MM.1S (cell line): ENCODE data around the gene EIF6.

ENCODE experiments used
- DNase-seq: peaks from one replicate; pipeline ENCODE4 v3.0.0-alpha.2; 2015
- H2AFZ ChIP-seq: fragments of 300-600 bp; sonication (generic); 2 replicates; pipeline ENCODE4 v1.6.0; 2016; ENCODE audit warnings: antibody characterized with exemption, low read length
- H3F3A ChIP-seq: fragments of 300-600 bp; sonication (generic); 2 replicates; pipeline ENCODE4 v1.6.1; 2016; ENCODE audit warnings: mild to moderate bottlenecking, antibody characterized with exemption, low read length, moderate library complexity, mixed read lengths; ENCODE audit not compliant: insufficient read depth
- H3K27ac ChIP-seq: fragments of 300-600 bp; sonication (generic); 2 replicates; pipeline ENCODE4 v1.5.1; 2016; ENCODE audit warnings: mild to moderate bottlenecking, low read length
- H3K27me3 ChIP-seq: fragments of 300-600 bp; sonication (generic); replicated peaks from 2 replicates; pipeline ENCODE4 v1.6.0; 2016; ENCODE audit warnings: low read length; ENCODE audit not compliant: insufficient read depth
- H3K36me3 ChIP-seq: fragments of 300-600 bp; sonication (generic); replicated peaks from 2 replicates; pipeline ENCODE4 v1.6.1; 2016; ENCODE audit warnings: mild to moderate bottlenecking, low read length, mixed read lengths; ENCODE audit not compliant: insufficient read depth
- H3K4me1 ChIP-seq: fragments of 300-600 bp; sonication (generic); 2 replicates; pipeline ENCODE4 v1.6.1; 2016; ENCODE audit warnings: low read length, mixed read lengths
- H3K4me2 ChIP-seq: fragments of 300-600 bp; sonication (generic); 2 replicates; pipeline ENCODE4 v1.6.0; 2016; ENCODE audit warnings: low read depth, low read length
- H3K4me3 ChIP-seq: fragments of 300-600 bp; sonication (generic); 2 replicates; pipeline ENCODE4 v1.5.1; 2016; ENCODE audit warnings: low read length, mixed read lengths
- H3K79me2 ChIP-seq: fragments of 300-600 bp; sonication (generic); 2 replicates; pipeline ENCODE4 v1.6.1; 2016; ENCODE audit warnings: mixed run types, low read length, mixed read lengths
- H3K9ac ChIP-seq: fragments of 300-600 bp; sonication (generic); 2 replicates; pipeline ENCODE4 v1.6.1; 2016; ENCODE audit warnings: low read length, mixed read lengths
- H3K9me2 ChIP-seq: fragments of 300-600 bp; sonication (generic); replicated peaks from 2 replicates; pipeline ENCODE4 v1.6.1; 2016; ENCODE audit warnings: mild to moderate bottlenecking, low read length, mixed read lengths; ENCODE audit not compliant: insufficient read depth
- H3K9me3 ChIP-seq: fragments of 300-600 bp; sonication (generic); replicated peaks from 2 replicates; pipeline ENCODE4 v1.6.1; 2016; ENCODE audit warnings: mild to moderate bottlenecking, low read length, mixed read lengths; ENCODE audit not compliant: insufficient read depth
- H4K20me1 ChIP-seq: fragments of 300-600 bp; sonication (generic); 2 replicates; pipeline ENCODE4 v1.6.1; 2016; ENCODE audit warnings: mild to moderate bottlenecking, low read length, moderate library complexity, mixed read lengths; ENCODE audit not compliant: insufficient read depth
- CTCF ChIP-seq: fragments of 300-600 bp; sonication (generic); IDR thresholded peaks from 2 replicates; pipeline ENCODE4 v1.5.1; 2016; ENCODE audit warnings: antibody characterized with exemption, low read length, mixed read lengths
- EZH2 ChIP-seq: fragments of 300-600 bp; sonication (generic); optimal IDR thresholded peaks from 2 replicates; pipeline ENCODE3; 2017; ENCODE audit warnings: low read depth, mild to moderate bottlenecking, antibody characterized with exemption, low read length, mixed read lengths
- EZH2phosphoT487 ChIP-seq: fragments of 300-600 bp; sonication (generic); IDR thresholded peaks from 2 replicates; pipeline ENCODE4 v1.6.1; 2018; ENCODE audit warnings: antibody characterized with exemption, low read length

Gene EIF6

GRCh38 chr20:35295674-35296073 lies 11.1 kb upstream of the EIF6 start:
- no peaks in the 10 kb centered on the region for H3K4me1 ChIP-seq
- no peaks in the 10 kb centered on the region for H3K79me2 ChIP-seq
- H3K36me3 ChIP-seq, result no peaks in the 10 kb centered on the region
- no peak overlapping the region for H3K4me2 ChIP-seq
- H3K9ac ChIP-seq, result no peak overlapping the region
- no peak overlapping the region for H3K27ac ChIP-seq
- no peaks in the 10 kb centered on the region for H3K9me3 ChIP-seq
- no peak for DNase-seq
- no peaks in the 10 kb centered on the region for H3F3A ChIP-seq
- H3K9me2 ChIP-seq, result no peaks in the 10 kb centered on the region
- TF ChIP-seq EZH2, result no peak
- no peak for TF ChIP-seq EZH2phosphoT487
- TF ChIP-seq CTCF, result no peak
- no peak overlapping the region for H2AFZ ChIP-seq
- H3K27me3 ChIP-seq, result peaks cover 49% of the 10 kb centered on the region
- H3K4me3 ChIP-seq, result no peak overlapping the region
- H4K20me1 ChIP-seq, result no peaks in the 10 kb centered on the region

- Histone ChIP-seq H3K9ac (no peak overlapping the region), H3K9me3 (no peaks in the 10 kb centered on the region), H3K27me3 (peaks cover 49% of the 10 kb centered on the region), H3K27ac (no peak overlapping the region), H2AFZ (no peak overlapping the region), H4K20me1 (no peaks in the 10 kb centered on the region), H3K4me2 (no peak overlapping the region), H3K9me2 (no peaks in the 10 kb centered on the region), H3K4me3 (no peak overlapping the region), H3K36me3 (no peaks in the 10 kb centered on the region), H3F3A (no peaks in the 10 kb centered on the region), H3K4me1 (no peaks in the 10 kb centered on the region), H3K79me2 (no peaks in the 10 kb centered on the region)
- TF ChIP-seq EZH2 (no peak), EZH2phosphoT487 (no peak), CTCF (no peak)
- DNase-seq, result no peak
Observed at GRCh38 chr20:35295058-35295457, 10.5 kb upstream of the EIF6 start.

GRCh38 chr20:35294293-35294685 lies 9.7 kb upstream of the EIF6 start:
- no peaks in the 10 kb centered on the region for H3F3A ChIP-seq
- TF ChIP-seq EZH2phosphoT487, result no peak
- no peak for TF ChIP-seq CTCF
- TF ChIP-seq EZH2, result no peak
- no peaks in the 10 kb centered on the region for H3K9me2 ChIP-seq
- no peaks in the 10 kb centered on the region for H3K36me3 ChIP-seq
- no peaks in the 10 kb centered on the region for H3K79me2 ChIP-seq
- no peak overlapping the region for H2AFZ ChIP-seq
- no peaks in the 10 kb centered on the region for H4K20me1 ChIP-seq
- H3K27me3 ChIP-seq, result peaks cover 55% of the 10 kb centered on the region
- no peak overlapping the region for H3K9ac ChIP-seq
- no peak overlapping the region for H3K27ac ChIP-seq
- H3K9me3 ChIP-seq, result no peaks in the 10 kb centered on the region
- H3K4me3 ChIP-seq, result no peak overlapping the region
- H3K4me2 ChIP-seq, result no peak overlapping the region
- DNase-seq, result no peak
- no peaks in the 10 kb centered on the region for H3K4me1 ChIP-seq
